Activated T-helper 2 cell treated with anti-CD3 and anti-CD28 coated beads, Interferon-gamma antibody, Interleukin-2, Interleukin-4, amounts not matched to agents 10 μg/mL and 5 μg/mL and 100 μg/mL, durations not matched to agents 14 hours and 24 hours and 36 hours (primary cell): ENCODE measurements around the gene ZNF860. TPM values are rescaled to one million over a fixed set of nuclear protein-coding genes. Genes with fewer than 3 reads are reported as not detected.

ENCODE experiments used
- DNase-seq: peaks from one replicate; pipeline ENCODE4 v3.0.0; 2021; ENCODE audit warnings: low spot score
- H3K27ac Mint-ChIP-seq: one replicate; pipeline ENCODE4 v1.8.0; 2021; ENCODE audit warnings: mixed read lengths
- H3K27me3 Mint-ChIP-seq: one replicate; pipeline ENCODE4 v1.8.0; 2021; ENCODE audit warnings: low read depth, mixed read lengths
- H3K36me3 Mint-ChIP-seq: one replicate; pipeline ENCODE4 v1.8.0; 2021; ENCODE audit warnings: low read depth, mixed read lengths
- H3K4me1 Mint-ChIP-seq: one replicate; pipeline ENCODE4 v1.8.0; 2021; ENCODE audit warnings: low read depth, mixed read lengths
- H3K4me3 Mint-ChIP-seq: one replicate; pipeline ENCODE4 v1.8.0; 2021; ENCODE audit warnings: low read depth, mild to moderate bottlenecking, moderate library complexity, mixed read lengths
- H3K9me3 Mint-ChIP-seq: one replicate; pipeline ENCODE4 v1.8.0; 2021; ENCODE audit warnings: mixed read lengths
- intact Hi-C: fragments of 100-400 bp; cut with micrococcal nuclease; formaldehyde crosslinking; loops from one replicate; pipeline ENCODE4 v1.15.1; 2023
- total RNA-seq: library from RNA; stranded (reverse); gene quantifications from 2 replicates; pipeline ENCODE4 v1.2.3, GENCODE V29; 2022

The ZNF860 gene
- total RNA-seq: 1.8 and 2.0 TPM in 2 replicates

- no peak for DNase-seq
- H3K27ac Mint-ChIP-seq: peak within 1 kb of the TSS; percentile 65
- intact Hi-C loops: loop anchor here (10.0 kb wide), 1 partner anchor 133 kb away; no protein-coding TSS in a partner anchor
- peak within 1 kb of the TSS; percentile 86 for H3K4me3 Mint-ChIP-seq
- H3K36me3 Mint-ChIP-seq: peaks cover 24% of the 10 kb centered on the region
- peaks cover 21% of the 10 kb centered on the region for H3K4me1 Mint-ChIP-seq
- H3K27me3 Mint-ChIP-seq: peaks cover 36% of the 10 kb centered on the region
- no peaks in the 10 kb centered on the region for H3K9me3 Mint-ChIP-seq
These were observed at the start of gene ZNF860, which contains the start of gene OSBPL10 for GRCh38 chr3:31981206-31982181. Gene ZNF860 (plus strand): TSS chr3:31981750. CDS start chr3:31989080, 7,330 bp downstream. Gene OSBPL10 (minus strand): TSS chr3:31981262. CDS start chr3:31981179, 83 bp downstream.

GRCh38 chr3:31932990-31933389, 48.6 kb upstream of the ZNF860 start:
- Mint-ChIP-seq H3K4me1 (peaks cover 21% of the 10 kb centered on the region), H3K27me3 (peaks cover 3% of the 10 kb centered on the region), H3K27ac (no peak overlapping the region), H3K4me3 (no peak overlapping the region), H3K36me3 (peaks cover 3% of the 10 kb centered on the region), H3K9me3 (no peaks in the 10 kb centered on the region)
- intact Hi-C loops: no loop called here
- no peak for DNase-seq

- Mint-ChIP-seq H3K4me3 (no peak overlapping the region), H3K36me3 (no peaks in the 10 kb centered on the region), H3K27ac (no peak overlapping the region), H3K27me3 (peaks cover 3% of the 10 kb centered on the region), H3K4me1 (peaks cover 17% of the 10 kb centered on the region), H3K9me3 (no peaks in the 10 kb centered on the region)
- no peak for DNase-seq
- intact Hi-C loops: no loop called here
These were observed 47.5 kb upstream of the ZNF860 start for GRCh38 chr3:31934018-31934417.

GRCh38 chr3:31934866-31935265, 46.7 kb upstream of the ZNF860 start:
- no peaks in the 10 kb centered on the region for H3K36me3 Mint-ChIP-seq
- peaks cover 17% of the 10 kb centered on the region for H3K4me1 Mint-ChIP-seq
- intact Hi-C loops: no loop called here
- no peak overlapping the region for H3K27ac Mint-ChIP-seq
- no peak for DNase-seq
- no peaks in the 10 kb centered on the region for H3K9me3 Mint-ChIP-seq
- H3K4me3 Mint-ChIP-seq: no peak overlapping the region
- peaks cover 3% of the 10 kb centered on the region for H3K27me3 Mint-ChIP-seq

GRCh38 chr3:31936420-31937060, 45.0 kb upstream of the ZNF860 start:
- H3K27me3 Mint-ChIP-seq: peaks cover 3% of the 10 kb centered on the region
- no peaks in the 10 kb centered on the region for H3K36me3 Mint-ChIP-seq
- intact Hi-C loops: loop anchor here (1.0 kb wide), 1 partner anchor 9 kb away; no protein-coding TSS in a partner anchor
- H3K4me1 Mint-ChIP-seq: peaks cover 10% of the 10 kb centered on the region
- no peak for DNase-seq
- H3K27ac Mint-ChIP-seq: peak overlapping the region; percentile 44
- H3K9me3 Mint-ChIP-seq: no peaks in the 10 kb centered on the region
- no peak overlapping the region for H3K4me3 Mint-ChIP-seq

DNA sequence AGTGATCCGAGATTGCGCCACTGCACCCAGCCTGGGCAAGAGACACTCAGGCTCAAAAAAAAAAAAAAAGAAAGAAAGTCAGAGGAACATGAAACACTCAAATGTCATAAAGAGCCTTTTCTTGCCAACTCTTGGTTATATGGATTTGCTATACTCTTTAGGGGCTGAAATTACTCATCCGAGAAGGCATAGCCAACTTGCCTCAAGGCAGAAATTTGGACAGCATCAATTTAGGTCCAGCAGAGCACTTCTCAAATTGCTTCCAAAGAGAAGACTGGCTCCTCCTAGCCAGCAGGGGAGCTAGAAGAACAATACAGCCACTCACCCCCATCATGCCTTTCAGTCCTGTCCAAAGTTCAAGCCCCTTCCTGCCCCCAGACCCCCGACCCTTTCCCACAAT, 44.3 kb upstream of the ZNF860 start:
- Mint-ChIP-seq H3K36me3 (no peaks in the 10 kb centered on the region), H3K27me3 (peaks cover 3% of the 10 kb centered on the region), H3K4me1 (peaks cover 10% of the 10 kb centered on the region), H3K9me3 (no peaks in the 10 kb centered on the region), H3K4me3 (no peak overlapping the region), H3K27ac (peak overlapping the region; percentile 44)
- intact Hi-C loops: no loop called here
- DNase-seq: no peak

DNA sequence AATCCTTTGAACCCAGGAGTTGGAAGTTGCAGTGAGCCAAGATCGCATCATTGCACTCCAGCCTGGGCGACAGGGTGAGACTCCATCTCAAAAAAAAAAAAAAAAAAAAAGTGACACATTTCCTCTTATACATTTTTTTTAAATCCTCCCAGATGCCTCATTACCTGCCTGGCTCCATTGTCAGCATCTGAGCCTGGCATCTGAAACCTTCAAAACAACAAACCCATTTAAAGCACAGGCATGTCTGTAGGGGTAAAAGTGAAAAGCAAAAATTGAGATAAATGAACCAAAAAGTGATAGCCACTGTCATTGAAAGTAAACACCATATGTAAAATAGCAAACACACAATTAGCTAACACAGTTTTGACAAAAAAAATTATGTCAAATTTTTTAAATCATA, 39.1 kb upstream of the ZNF860 start:
- Mint-ChIP-seq H3K4me3 (no peak overlapping the region), H3K36me3 (no peaks in the 10 kb centered on the region), H3K27me3 (no peaks in the 10 kb centered on the region), H3K4me1 (no peaks in the 10 kb centered on the region), H3K9me3 (peaks cover 5% of the 10 kb centered on the region), H3K27ac (no peak overlapping the region)
- intact Hi-C loops: no loop called here
- no peak for DNase-seq

GRCh38 chr3:31943041-31943440, 38.5 kb upstream of the ZNF860 start:
- H3K9me3 Mint-ChIP-seq: peaks cover 5% of the 10 kb centered on the region

DNA sequence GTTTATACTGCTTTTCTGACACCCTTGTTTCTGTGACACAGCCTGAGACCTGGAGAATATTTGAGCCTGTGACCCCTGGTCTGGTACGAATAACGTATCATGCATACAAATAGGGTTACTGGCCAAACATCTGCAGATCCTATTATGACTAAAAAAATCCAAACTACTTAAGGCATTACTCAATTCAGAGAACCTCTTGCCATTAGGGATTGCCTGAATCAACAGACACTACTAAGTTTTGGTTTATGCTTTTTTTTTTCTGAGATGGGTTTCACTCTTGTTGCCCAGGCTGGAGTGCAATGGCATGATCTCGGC, 35.9 kb upstream of the ZNF860 start:
- Mint-ChIP-seq H3K36me3 (no peaks in the 10 kb centered on the region), H3K9me3 (peaks cover 5% of the 10 kb centered on the region), H3K4me3 (no peak overlapping the region), H3K27me3 (peaks cover 3% of the 10 kb centered on the region), H3K4me1 (no peaks in the 10 kb centered on the region), H3K27ac (no peak overlapping the region)
- no peak for DNase-seq
- intact Hi-C loops: no loop called here

More at GRCh38 chr3:31943041-31943440, 38.5 kb upstream of the ZNF860 start:
- H3K36me3 Mint-ChIP-seq: no peaks in the 10 kb centered on the region
- H3K4me3 Mint-ChIP-seq: no peak overlapping the region
- no peak for DNase-seq
- H3K27ac Mint-ChIP-seq: no peak overlapping the region
- intact Hi-C loops: no loop called here
- H3K27me3 Mint-ChIP-seq: no peaks in the 10 kb centered on the region
- no peaks in the 10 kb centered on the region for H3K4me1 Mint-ChIP-seq

DNA sequence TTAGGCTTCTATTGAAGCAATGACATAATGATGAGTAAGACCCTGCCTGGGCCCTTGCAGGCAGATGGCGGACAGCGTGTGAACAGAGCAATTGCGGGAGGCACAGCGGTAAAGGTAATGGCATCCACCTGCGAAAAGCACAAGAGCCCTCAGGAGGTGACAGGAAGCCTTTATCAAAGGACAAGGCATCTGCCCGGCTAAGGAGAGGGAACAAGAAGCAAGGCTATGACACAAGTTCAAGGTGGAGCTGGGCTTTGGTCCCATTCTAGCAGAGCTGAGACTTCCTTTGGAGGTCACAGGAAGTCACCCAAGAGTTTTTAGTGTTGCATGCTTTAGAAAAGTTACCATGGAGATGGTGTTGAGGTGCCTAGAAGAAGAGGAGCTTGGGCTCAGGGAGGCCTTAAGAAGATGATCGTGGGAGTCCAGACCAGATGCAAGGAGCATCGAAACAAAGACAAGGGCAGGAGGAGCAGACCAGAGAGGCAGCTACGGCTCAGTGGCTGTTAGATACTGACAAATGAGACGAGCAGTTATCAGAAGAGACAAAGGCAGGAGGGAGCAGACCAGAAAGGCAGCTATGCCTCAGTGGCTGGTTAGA, 35.0 kb upstream of the ZNF860 start:
- H3K9me3 Mint-ChIP-seq: peaks cover 5% of the 10 kb centered on the region
- peaks cover 6% of the 10 kb centered on the region for H3K27me3 Mint-ChIP-seq
- no peak overlapping the region for H3K4me3 Mint-ChIP-seq
- no peak for DNase-seq
- H3K36me3 Mint-ChIP-seq: no peaks in the 10 kb centered on the region
- H3K4me1 Mint-ChIP-seq: no peaks in the 10 kb centered on the region
- no peak overlapping the region for H3K27ac Mint-ChIP-seq
- intact Hi-C loops: no loop called here

DNA sequence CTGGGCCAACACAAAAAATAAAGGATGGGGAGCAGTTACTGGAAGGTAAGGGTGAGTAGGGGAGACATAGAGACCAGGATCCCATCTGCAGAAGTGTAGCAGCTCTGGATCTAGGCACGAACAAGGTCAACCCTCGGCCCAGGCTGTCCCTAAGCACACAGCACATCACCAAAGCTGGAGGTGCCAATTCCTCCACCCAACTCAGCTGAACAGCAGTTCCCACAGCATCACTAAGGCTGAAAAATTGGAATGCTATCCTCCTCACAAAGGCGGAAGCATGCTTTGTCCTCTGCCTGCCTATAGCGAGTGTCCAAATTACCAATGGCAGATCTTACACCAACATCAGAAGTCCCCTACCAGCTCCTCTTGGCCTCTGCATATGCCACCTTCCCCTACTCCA, 34.4 kb upstream of the ZNF860 start:
- no peak for DNase-seq
- H3K4me3 Mint-ChIP-seq: no peak overlapping the region
- H3K4me1 Mint-ChIP-seq: peaks cover under 1% of the 10 kb centered on the region
- peaks cover 6% of the 10 kb centered on the region for H3K27me3 Mint-ChIP-seq
- H3K36me3 Mint-ChIP-seq: no peaks in the 10 kb centered on the region
- H3K9me3 Mint-ChIP-seq: peaks cover 5% of the 10 kb centered on the region
- intact Hi-C loops: no loop called here
- no peak overlapping the region for H3K27ac Mint-ChIP-seq

- no peak overlapping the region for H3K27ac Mint-ChIP-seq
- no peaks in the 10 kb centered on the region for H3K36me3 Mint-ChIP-seq
- H3K4me3 Mint-ChIP-seq: no peak overlapping the region
- H3K27me3 Mint-ChIP-seq: peaks cover 6% of the 10 kb centered on the region
- intact Hi-C loops: no loop called here
- DNase-seq: no peak
- peaks cover 3% of the 10 kb centered on the region for H3K4me1 Mint-ChIP-seq
- H3K9me3 Mint-ChIP-seq: peaks cover 4% of the 10 kb centered on the region
These were observed 33.9 kb upstream of the ZNF860 start for GRCh38 chr3:31947671-31948091.
